GM21390 (cell line): ENCODE data around the gene SAMD4A.
A peak's percentile ranks its signal among the peaks of the same experiment; 100 is the strongest.

ENCODE experiments used
- ATAC-seq: cut with Tn5 transposase; IDR thresholded peaks from one replicate; pipeline ENCODE4 v1.9.1; 2021; ENCODE audit not compliant: unreplicated experiment

The SAMD4A gene

DNA sequence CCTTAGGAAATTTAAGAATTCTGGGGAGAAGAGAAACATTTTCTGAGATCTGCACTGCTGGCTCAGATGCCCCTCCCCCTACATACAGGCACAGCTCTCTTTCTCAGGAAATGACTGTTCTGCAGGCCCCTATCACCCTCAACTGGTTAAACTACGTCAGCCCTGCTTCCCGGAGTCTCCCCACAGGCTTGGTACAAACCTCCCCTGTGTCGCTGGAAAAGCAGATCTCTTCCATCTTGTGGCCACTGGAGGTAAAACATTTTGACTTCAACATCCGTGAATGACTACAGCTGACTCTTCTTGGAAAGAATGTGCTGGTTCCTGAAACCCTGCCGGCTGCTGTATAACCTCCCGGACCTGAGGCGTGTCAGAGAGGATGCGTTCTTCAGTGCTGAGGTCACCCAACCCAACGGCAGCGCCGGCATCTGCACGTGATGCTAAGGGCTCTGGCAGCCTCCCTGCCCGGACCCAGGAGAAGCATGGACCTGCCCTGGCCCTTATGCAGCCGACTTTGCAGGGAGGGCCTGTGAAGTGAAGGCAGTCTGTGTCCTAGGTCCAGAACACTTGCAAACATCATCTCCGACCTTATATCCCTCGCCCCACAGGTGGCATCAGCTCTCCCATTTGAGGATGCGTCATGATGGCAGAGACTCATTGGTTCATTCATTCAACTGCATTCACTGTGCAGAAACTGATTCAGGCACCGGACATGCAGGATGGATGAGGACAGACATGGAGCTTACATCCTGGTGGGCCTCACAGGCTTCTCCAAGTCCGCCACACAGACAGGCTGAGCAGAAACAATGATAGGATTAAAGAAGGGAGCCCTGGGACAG is 206.5 kb downstream of the SAMD4A start:
- peak; percentile 55 for ATAC-seq

- ATAC-seq: no peak
These were observed 207.9 kb downstream of the SAMD4A start for GRCh38 chr14:54774824-54775223.

DNA sequence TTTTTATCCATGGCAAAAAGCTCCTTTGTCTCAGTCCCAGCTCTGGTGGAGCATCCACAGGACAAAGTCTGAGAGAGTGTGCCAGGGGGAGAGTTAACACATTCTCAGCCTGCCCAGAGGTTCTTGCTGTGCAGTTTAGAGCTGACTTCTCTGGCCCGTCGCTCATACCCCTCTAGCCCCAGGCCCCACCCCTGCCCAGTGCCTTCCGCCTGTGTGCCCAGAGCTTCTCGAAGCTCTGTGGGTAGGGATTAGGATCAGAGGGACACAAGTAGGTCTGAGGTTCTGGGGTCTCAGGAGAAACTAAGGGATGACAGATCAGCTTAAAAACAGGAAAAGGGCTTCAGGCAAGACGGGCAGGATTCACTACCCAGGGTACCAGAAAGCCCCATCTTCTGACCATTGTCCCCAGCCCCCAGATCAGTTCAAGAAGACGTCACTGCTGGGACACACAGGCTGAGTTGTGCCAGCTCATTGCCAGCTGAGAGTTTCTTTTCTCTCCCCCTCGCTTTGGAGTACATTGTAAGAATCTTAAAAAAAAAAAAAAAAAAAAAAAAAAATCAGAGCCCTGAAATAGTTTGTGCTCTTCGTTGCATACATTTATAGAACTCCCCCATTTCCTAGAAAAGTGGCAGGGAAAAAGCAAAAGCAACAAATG is 208.7 kb downstream of the SAMD4A start:
- no peak for ATAC-seq

GRCh38 chr14:54776361-54777001 is 209.6 kb downstream of the SAMD4A start:
- peak; percentile 46 for ATAC-seq

DNA sequence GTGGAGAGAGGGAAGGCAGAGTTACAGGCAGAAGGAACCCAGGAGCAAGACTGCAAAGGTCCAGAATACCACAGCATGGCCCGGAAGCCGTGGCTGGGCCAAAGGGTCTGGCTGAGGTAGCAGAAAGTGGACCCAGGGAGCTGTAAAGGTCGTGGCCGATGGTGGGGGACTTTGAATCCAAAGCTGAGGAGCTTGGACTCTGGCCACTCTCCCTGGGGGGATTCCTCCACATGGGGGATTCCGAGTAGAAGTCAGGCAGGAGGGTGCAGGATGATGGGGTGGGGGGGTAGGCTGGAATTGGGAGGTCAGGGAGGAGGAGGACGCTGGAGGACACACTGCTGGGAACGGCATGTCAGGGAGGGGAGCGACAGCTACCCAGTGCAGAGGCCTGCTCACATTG is 210.5 kb downstream of the SAMD4A start:
- no peak for ATAC-seq

GRCh38 chr14:54778618-54779345 is 211.9 kb downstream of the SAMD4A start:
- no peak for ATAC-seq

DNA sequence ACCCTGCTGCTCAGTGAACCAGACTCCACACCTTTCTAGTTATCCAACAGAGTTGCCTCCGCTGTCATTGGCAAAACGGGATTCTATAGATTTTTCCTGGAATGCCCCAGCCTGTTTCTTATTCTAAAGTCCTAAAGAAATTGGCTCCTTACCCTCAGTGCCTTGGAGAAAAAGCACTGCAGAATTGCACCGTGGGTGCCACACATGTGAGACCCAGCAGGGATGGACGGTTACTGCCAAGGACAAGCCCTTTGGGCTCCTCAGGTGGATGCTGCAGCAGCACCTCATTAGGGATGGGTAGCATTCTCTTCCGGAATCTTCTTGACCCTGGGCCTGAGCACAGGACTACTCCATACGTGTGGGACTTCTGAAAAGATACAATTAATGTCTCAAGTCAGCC is 214.2 kb downstream of the SAMD4A start:
- no peak for ATAC-seq

- no peak for ATAC-seq
These were observed 215.2 kb downstream of the SAMD4A start for GRCh38 chr14:54781961-54782750.

DNA sequence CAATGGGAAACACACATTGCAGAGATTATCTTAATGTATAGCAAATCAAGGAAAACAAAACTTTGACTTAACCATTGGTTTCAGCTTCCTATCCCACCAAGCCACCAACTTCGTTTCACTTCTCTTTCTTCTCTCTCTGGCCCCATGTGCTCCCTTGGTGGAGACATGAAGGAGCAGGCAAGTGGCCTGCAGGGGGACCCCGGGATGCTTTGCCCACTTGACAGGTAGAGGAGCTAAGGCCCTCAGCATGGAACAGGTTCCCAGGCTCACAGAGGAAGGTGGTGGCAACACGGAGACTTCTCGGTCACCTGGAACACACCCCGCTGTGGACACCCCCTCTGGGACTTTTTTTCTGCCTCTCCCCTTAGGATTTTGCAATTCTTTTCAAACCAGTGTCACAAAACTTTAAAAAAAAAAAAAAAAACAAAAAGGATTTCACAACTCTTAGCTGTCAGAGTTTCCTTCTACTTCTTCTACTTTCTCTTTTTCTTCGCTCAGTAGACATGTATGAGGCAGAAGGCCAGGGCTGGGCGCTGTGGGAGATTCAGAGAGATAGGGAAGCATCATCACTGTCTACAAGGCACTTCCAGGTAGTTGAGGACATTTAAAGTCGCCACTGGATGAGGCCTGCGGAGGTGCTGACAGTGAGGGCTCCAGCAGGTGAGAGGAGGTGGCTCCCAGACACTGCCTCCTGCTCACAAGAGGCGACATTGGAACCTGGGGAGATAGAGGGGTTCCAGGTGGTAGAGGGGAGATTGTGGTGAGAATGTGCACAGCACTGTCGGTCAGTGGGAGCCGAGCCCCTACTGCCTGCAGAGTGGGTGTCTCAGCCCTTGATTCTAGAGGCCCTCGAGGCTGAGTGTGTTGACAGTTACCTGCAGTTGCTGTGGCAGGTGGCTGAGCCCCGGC is 216.1 kb downstream of the SAMD4A start:
- ATAC-seq: peak; percentile 88

DNA sequence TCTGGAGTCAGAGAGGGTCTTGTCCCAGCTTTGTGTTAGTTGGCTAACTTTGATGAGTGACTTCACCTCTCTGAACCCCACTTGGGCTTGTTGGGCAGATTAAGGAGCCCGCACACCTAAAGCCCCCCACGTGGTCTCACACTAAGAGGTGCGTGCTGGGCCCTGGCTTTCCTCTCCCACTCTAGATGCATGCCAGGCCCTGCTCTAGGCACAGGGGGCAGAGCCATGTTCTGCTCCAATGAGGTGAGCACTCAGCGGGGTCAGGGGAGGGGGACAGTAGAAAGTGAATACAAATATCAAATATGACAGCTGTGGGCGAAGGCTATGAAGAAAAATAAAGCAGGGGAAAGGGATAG is 216.7 kb downstream of the SAMD4A start:
- ATAC-seq: no peak

- no peak for ATAC-seq
These were observed 217.1 kb downstream of the SAMD4A start for GRCh38 chr14:54784060-54784459.

- no peak for ATAC-seq
These were observed 217.7 kb downstream of the SAMD4A start for GRCh38 chr14:54784657-54785056.

DNA sequence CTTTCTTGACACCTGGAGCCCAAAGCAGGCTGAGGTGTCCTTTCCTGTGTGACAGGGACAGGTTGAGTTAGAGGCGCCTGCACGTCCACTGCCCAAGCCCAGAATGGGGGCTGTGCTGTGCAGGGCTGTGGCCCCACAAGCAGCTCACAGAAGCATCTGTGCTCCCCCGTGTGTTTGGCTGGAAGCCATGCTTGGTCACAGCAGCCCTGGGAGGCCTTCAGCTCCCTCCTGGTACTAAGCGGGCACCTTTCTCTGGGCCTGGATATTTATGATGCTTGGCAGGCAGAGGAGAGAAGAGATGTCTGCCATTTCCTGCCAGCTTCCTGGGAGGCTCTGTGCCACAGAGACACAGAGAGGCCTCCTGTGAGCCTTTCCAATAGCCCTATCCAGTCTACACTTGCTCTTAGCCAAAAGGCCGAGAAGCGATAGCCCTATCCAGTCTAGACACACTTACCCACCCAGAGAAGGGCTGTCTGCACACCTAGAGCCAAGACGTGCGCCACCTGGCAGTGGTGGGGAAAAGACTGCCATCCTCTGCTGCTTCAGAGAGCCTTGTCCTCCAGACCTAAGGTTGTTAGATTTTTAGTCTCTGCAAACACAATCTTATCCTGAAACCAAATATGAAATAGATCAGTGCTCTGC is 218.3 kb downstream of the SAMD4A start:
- no peak for ATAC-seq

- ATAC-seq: no peak
These were observed 219.1 kb downstream of the SAMD4A start for GRCh38 chr14:54785778-54786770.

DNA sequence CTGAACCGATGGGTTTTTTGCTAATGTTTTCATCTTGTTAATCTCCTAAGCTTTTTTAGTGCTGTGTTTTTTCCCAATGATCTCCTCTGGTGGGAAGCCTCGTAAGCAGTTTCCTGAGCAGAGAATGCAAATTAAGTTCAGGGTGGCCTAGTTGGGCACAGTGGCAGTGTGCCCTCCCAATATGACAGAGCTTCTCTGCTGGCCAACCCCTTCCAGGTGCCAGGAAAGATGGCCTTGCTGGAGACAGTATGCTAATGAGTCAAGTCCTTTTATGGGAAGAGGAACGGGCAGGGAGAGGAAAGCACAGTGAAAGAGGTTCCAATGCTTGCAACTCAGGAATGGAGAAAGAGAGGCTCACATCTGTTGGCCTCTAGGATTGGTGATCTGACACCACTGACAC is 219.9 kb downstream of the SAMD4A start:
- no peak for ATAC-seq

DNA sequence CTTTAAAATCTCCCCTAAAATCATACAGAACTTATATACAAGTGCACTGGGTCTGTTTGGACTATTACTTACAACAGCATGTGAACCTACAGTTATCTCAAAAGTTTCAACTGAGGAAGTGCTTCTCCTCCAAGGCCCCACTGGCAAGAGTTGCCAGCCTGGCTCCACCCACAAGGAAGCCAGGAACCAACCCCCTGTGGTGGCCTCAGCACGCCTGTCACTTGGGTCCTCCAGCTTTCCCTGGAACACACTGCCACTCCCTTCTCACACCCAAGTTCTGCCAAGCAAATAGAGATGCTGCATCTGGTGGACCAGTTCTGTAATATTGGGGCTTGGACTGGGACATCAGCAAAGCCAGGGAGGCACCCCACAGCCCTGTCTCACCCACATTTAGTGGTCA is 220.3 kb downstream of the SAMD4A start:
- no peak for ATAC-seq

DNA sequence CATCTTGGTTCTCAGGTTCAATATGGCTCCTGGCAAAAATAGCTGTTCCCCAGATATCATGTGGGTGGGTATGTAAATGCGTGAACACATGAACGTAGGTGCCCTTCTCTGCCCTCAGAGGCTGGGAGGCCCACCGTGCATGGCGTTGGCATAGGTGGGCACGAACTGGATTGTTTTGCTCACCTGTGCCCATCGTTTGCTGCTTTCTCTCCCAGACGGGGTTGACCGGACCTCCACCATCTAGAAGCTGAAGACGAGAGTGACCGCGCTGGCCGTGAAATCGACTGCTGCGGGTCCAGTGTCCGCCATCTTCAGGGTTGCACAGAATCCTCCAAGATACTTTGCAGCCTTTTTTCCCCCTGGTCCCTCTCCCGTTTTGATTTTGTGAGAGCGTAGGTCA is 221.8 kb downstream of the SAMD4A start:
- ATAC-seq: no peak

GRCh38 chr14:54789166-54789565 is 222.2 kb downstream of the SAMD4A start:
- no peak for ATAC-seq
